Endodermal cell (in vitro differentiated cells): ENCODE data around the gene PRPH2. TPM values are rescaled to one million over a fixed set of nuclear protein-coding genes. Genes with fewer than 3 reads are reported as not detected.

ENCODE experiments used
- DNase-seq: peaks from one replicate; pipeline ENCODE4 v3.0.0-alpha.2; 2017
- H3K27ac ChIP-seq: 2 replicates; pipeline ENCODE4 v1.5.1; 2013; ENCODE audit warnings: mild to moderate bottlenecking, low read depth, low read length, moderate library complexity
- H3K27me3 ChIP-seq: 2 replicates; pipeline ENCODE4 v1.6.1; 2013; ENCODE audit warnings: mild to moderate bottlenecking, low read length, moderate library complexity; ENCODE audit not compliant: insufficient read depth, control insufficient read depth, poor library complexity, severe bottlenecking
- H3K36me3 ChIP-seq: 2 replicates; pipeline ENCODE4 v1.7.0; 2013; ENCODE audit warnings: mild to moderate bottlenecking, low read length, moderate library complexity; ENCODE audit not compliant: control insufficient read depth, insufficient read depth
- H3K4me1 ChIP-seq: one replicate; pipeline ENCODE4 v1.7.0; 2013; ENCODE audit warnings: low read length; ENCODE audit not compliant: control insufficient read depth, insufficient read depth
- H3K4me3 ChIP-seq: 2 replicates; pipeline ENCODE4 v1.5.1; 2013; ENCODE audit warnings: mild to moderate bottlenecking, low read length, moderate library complexity
- H3K9ac ChIP-seq: 2 replicates; pipeline ENCODE4 v1.6.1; 2013; ENCODE audit warnings: mild to moderate bottlenecking, low read length, moderate library complexity; ENCODE audit not compliant: poor library complexity, severe bottlenecking; ENCODE audit errors: extremely low read depth
- H3K9me3 ChIP-seq: 2 replicates; pipeline ENCODE4 v1.6.1; 2013; ENCODE audit warnings: mild to moderate bottlenecking, low read length, moderate library complexity; ENCODE audit not compliant: control insufficient read depth
- H3K27ac Mint-ChIP-seq: 2 replicates; pipeline ENCODE4 v1.8.0; 2020; ENCODE audit warnings: mixed read lengths
- H3K27me3 Mint-ChIP-seq: 2 replicates; pipeline ENCODE4 v1.8.0; 2021; ENCODE audit warnings: mild to moderate bottlenecking, mixed read lengths; ENCODE audit not compliant: insufficient read depth
- H3K36me3 Mint-ChIP-seq: 2 replicates; pipeline ENCODE4 v1.8.0; 2020; ENCODE audit warnings: low read depth, mixed read lengths
- H3K4me1 Mint-ChIP-seq: 2 replicates; pipeline ENCODE4 v1.8.0; 2020; ENCODE audit warnings: mixed read lengths
- H3K4me3 Mint-ChIP-seq: 2 replicates; pipeline ENCODE4 v1.8.0; 2020; ENCODE audit warnings: mild to moderate bottlenecking, moderate library complexity, mixed read lengths
- H3K9me3 Mint-ChIP-seq: 2 replicates; pipeline ENCODE4 v1.8.0; 2020; ENCODE audit warnings: mild to moderate bottlenecking, mixed read lengths
- CTCF ChIP-seq: fragments of 200-600 bp; sonication (generic); conservative IDR thresholded peaks from 2 replicates; pipeline ENCODE4 v1.5.0; 2021; ENCODE audit warnings: antibody characterized with exemption, mild to moderate bottlenecking
- WGBS, 2 experiments: methylation state at CpG; one replicate each; pipeline versions ENCODE4 v1.1.5 to v1.1.7; 2013; ENCODE audit warnings: missing lambda C conversion rate in 2 of 2, mixed read lengths in 1 of 2; ENCODE audit not compliant: insufficient coverage in 1 of 2, insufficient read length in 1 of 2; 5-methylcytosine and 5-hydroxymethylcytosine counted together
- total RNA-seq, 2 donors: library from RNA; stranded (reverse); fragmentation: NEBNext Ultra II Directional in 1 of 2; extraction: Animal tissue kit (Norgen Biotek cat#: 25700) in 1 of 2; gene quantifications; 2 replicates in 1 of 2; 3 replicates in 1 of 2; pipeline ENCODE4 v1.2.1, GENCODE V29; 2021

PRPH2 gene
- total RNA-seq, 2 donors from 2014 or later, result 0.35 to 0.40 TPM

GRCh38 chr6:42751055-42751454 is 28.7 kb upstream of the PRPH2 start:
- H3K4me3 ChIP-seq, result no peak overlapping the region
- no peaks in the 10 kb centered on the region for H3K36me3 ChIP-seq
- H3K4me3 Mint-ChIP-seq, result no peak overlapping the region
- no peak overlapping the region for H3K27ac Mint-ChIP-seq
- peaks cover 7% of the 10 kb centered on the region for H3K36me3 Mint-ChIP-seq
- no peak for TF ChIP-seq CTCF
- no peaks in the 10 kb centered on the region for H3K9me3 ChIP-seq
- H3K27ac ChIP-seq, result no peak overlapping the region
- WGBS, 2 experiments, result 92 to 100% methylated on average over 3 of the region's 3 CpGs
- H3K9ac ChIP-seq, result no peak overlapping the region
- no peaks in the 10 kb centered on the region for H3K27me3 ChIP-seq
- no peaks in the 10 kb centered on the region for H3K27me3 Mint-ChIP-seq
- no peaks in the 10 kb centered on the region for H3K4me1 ChIP-seq
- no peak for DNase-seq
- peaks cover 17% of the 10 kb centered on the region for H3K4me1 Mint-ChIP-seq
- H3K9me3 Mint-ChIP-seq, result no peaks in the 10 kb centered on the region

- H3K9me3 ChIP-seq, result no peaks in the 10 kb centered on the region
- no peaks in the 10 kb centered on the region for H3K9me3 Mint-ChIP-seq
- no peak overlapping the region for H3K9ac ChIP-seq
- H3K36me3 Mint-ChIP-seq, result peaks cover 6% of the 10 kb centered on the region
- WGBS, 2 experiments, result 83 to 87% methylated on average over 6 to 8 of the region's 8 CpGs
- H3K27ac Mint-ChIP-seq, result no peak overlapping the region
- H3K27me3 ChIP-seq, result no peaks in the 10 kb centered on the region
- DNase-seq, result no peak
- no peak overlapping the region for H3K4me3 ChIP-seq
- H3K4me1 ChIP-seq, result no peaks in the 10 kb centered on the region
- peaks cover 14% of the 10 kb centered on the region for H3K4me1 Mint-ChIP-seq
- H3K27ac ChIP-seq, result no peak overlapping the region
- H3K27me3 Mint-ChIP-seq, result no peaks in the 10 kb centered on the region
- TF ChIP-seq CTCF, result no peak
- no peaks in the 10 kb centered on the region for H3K36me3 ChIP-seq
- H3K4me3 Mint-ChIP-seq, result peak overlapping the region; percentile 81
These were observed 26.0 kb upstream of the PRPH2 start for GRCh38 chr6:42748203-42748898.

GRCh38 chr6:42746463-42747391 is 24.3 kb upstream of the PRPH2 start:
- peak overlapping the region; percentile 81 for H3K4me3 Mint-ChIP-seq
- Histone ChIP-seq H3K4me1 (no peaks in the 10 kb centered on the region), H3K36me3 (no peaks in the 10 kb centered on the region), H3K27me3 (no peaks in the 10 kb centered on the region), H3K9me3 (no peaks in the 10 kb centered on the region), H3K27ac (peak overlapping the region; percentile 95), H3K9ac (peak overlapping the region; percentile 92), H3K4me3 (peak overlapping the region; percentile 96)
- no peaks in the 10 kb centered on the region for H3K27me3 Mint-ChIP-seq
- H3K9me3 Mint-ChIP-seq, result no peaks in the 10 kb centered on the region
- TF ChIP-seq CTCF, result no peak
- peak; percentile 96 for DNase-seq
- H3K27ac Mint-ChIP-seq, result peak overlapping the region; percentile 90
- peaks cover 14% of the 10 kb centered on the region for H3K4me1 Mint-ChIP-seq
- WGBS, 2 experiments, result 0 to 1% methylated on average over 23 to 53 of the region's 55 CpGs
- H3K36me3 Mint-ChIP-seq, result peaks cover 3% of the 10 kb centered on the region
